Activated CD4-positive, alpha-beta T cell treated with anti-CD3 and anti-CD28 coated beads, Interleukin-2, amount 50 U/mL, for 4 hours (primary cell): Measurements from ENCODE around the gene TK1.

Experiments used
- DNase-seq, 2 experiments: peaks; one replicate each; pipeline ENCODE4 v3.0.0-alpha.2; 2020

TK1 gene

GRCh38 chr17:78132767-78133178, 54.1 kb downstream of the TK1 start:
- DNase-seq: no peak

- peak; percentile 53 to 62 for DNase-seq
Measured at GRCh38 chr17:78132084-78132676, 54.7 kb downstream of the TK1 start.

- DNase-seq: peak; percentile 50 to 67
Measured at GRCh38 chr17:78131172-78132083, 55.4 kb downstream of the TK1 start.

GRCh38 chr17:78130437-78131101, 56.3 kb downstream of the TK1 start, which contains the start of gene TMC8:
Gene TMC8 (plus strand): TSS chr17:78130771. CDS start chr17:78131589, 818 bp downstream.
- no peak for DNase-seq

- no peak for DNase-seq
Measured at GRCh38 chr17:78130090-78130436, 56.8 kb downstream of the TK1 start.

GRCh38 chr17:78129351-78130089, 57.3 kb downstream of the TK1 start:
- no peak for DNase-seq

GRCh38 chr17:78128551-78129350, 58.1 kb downstream of the TK1 start, which contains the start of gene TMC6:
Gene TMC6 (minus strand): TSS chr17:78128755. CDS start chr17:78126832, 1,923 bp downstream.
- DNase-seq: peak; percentile 60 to 64

- no peak for DNase-seq
Measured at GRCh38 chr17:78127888-78128550, 58.8 kb downstream of the TK1 start.

- DNase-seq: no peak
Measured at GRCh38 chr17:78127239-78127887, 59.5 kb downstream of the TK1 start.

GRCh38 chr17:78126895-78127238, 60.0 kb downstream of the TK1 start:
- no peak for DNase-seq

- no peak for DNase-seq
Measured at GRCh38 chr17:78125976-78126894, 60.6 kb downstream of the TK1 start.

- DNase-seq: no peak
Measured at GRCh38 chr17:78125138-78125913, 61.5 kb downstream of the TK1 start.

- DNase-seq: no peak
Measured at GRCh38 chr17:78124836-78125137, 62.1 kb downstream of the TK1 start.
